Caco-2 (cell line): Measurements from ENCODE around the gene INO80. TPM values are rescaled to one million over a fixed set of nuclear protein-coding genes. Genes with fewer than 3 reads are reported as not detected.

Experiments
- BruUV-seq: library from RNA; stranded (reverse); fragments of 400-500 nt; replicated peaks from 2 replicates; lab custom pipeline; 2021; lab: Mats Ljungman, UMichigan
- CTCF ChIA-PET: fragments of 300-600 bp; sonication (Branson Sonifier 250); formaldehyde crosslinking; loops from one replicate; lab custom pipeline; 2022; ENCODE audit warnings: antibody characterized with exemption; lab: Charles Lee
- POLR2A ChIA-PET: fragments of 300-600 bp; sonication (Branson Sonifier 250); formaldehyde crosslinking; loops from one replicate; lab custom pipeline; 2022; ENCODE audit warnings: antibody characterized with exemption; lab: Charles Lee
- DNase-seq, 2 experiments: peaks; one replicate each; pipeline versions ENCODE4 v3.0.0 to v3.0.0-alpha.2; 2020 to 2022
- H3K27me3 ChIP-seq: replicated peaks from 2 replicates; pipeline ENCODE4 v1.6.0; 2011; ENCODE audit warnings: low read length; ENCODE audit not compliant: control insufficient read depth, insufficient read depth
- H3K36me3 ChIP-seq: 2 replicates; pipeline ENCODE4 v1.5.1; 2011; ENCODE audit warnings: low read length; ENCODE audit not compliant: control insufficient read depth, insufficient read depth
- H3K4me1 ChIP-seq: fragments of 250-450 bp; sonication (Bioruptor Pico); 2 replicates; pipeline ENCODE4 v1.5.1; 2020; ENCODE audit warnings: mild to moderate bottlenecking
- H3K4me3 ChIP-seq: 2 replicates; pipeline ENCODE4 v1.5.1; 2011; ENCODE audit warnings: low read depth, mild to moderate bottlenecking, control low read depth, low read length
- H3K9me3 ChIP-seq: fragments of 250-450 bp; sonication (Bioruptor Pico); 2 replicates; pipeline ENCODE4 v1.5.1; 2020; ENCODE audit warnings: mild to moderate bottlenecking, moderate library complexity
- H3K27ac Mint-ChIP-seq: one replicate; pipeline ENCODE4 v1.8.0; 2022; ENCODE audit warnings: mixed read lengths; ENCODE audit not compliant: unreplicated experiment
- H3K27me3 Mint-ChIP-seq: one replicate; pipeline ENCODE4 v1.8.0; 2022; ENCODE audit warnings: mixed read lengths; ENCODE audit not compliant: insufficient read depth, unreplicated experiment
- H3K36me3 Mint-ChIP-seq: one replicate; pipeline ENCODE4 v1.8.0; 2022; ENCODE audit warnings: mild to moderate bottlenecking, mixed read lengths; ENCODE audit not compliant: insufficient read depth, unreplicated experiment
- H3K4me1 Mint-ChIP-seq: one replicate; pipeline ENCODE4 v1.8.0; 2022; ENCODE audit warnings: low read depth, mixed read lengths; ENCODE audit not compliant: unreplicated experiment
- H3K4me3 Mint-ChIP-seq: one replicate; pipeline ENCODE4 v1.8.0; 2022; ENCODE audit warnings: mild to moderate bottlenecking, moderate library complexity, mixed read lengths; ENCODE audit not compliant: unreplicated experiment
- H3K9me3 Mint-ChIP-seq: one replicate; pipeline ENCODE4 v1.8.0; 2022; ENCODE audit warnings: mixed read lengths; ENCODE audit not compliant: unreplicated experiment
- CTCF ChIP-seq, 2 experiments: fragments of 200-600 bp in 1 of 2; IDR thresholded peaks; 1 replicate in 1 of 2; 2 replicates in 1 of 2; pipeline versions ENCODE4 v1.5.1 to v1.8.0; 2011 to 2022; ENCODE audit warnings: antibody characterized with exemption in 1 of 2, control low read depth in 1 of 2, inconsistent platforms in 1 of 2, low read depth in 1 of 2, low read length in 1 of 2, mild to moderate bottlenecking in 1 of 2, moderate library complexity in 1 of 2; ENCODE audit not compliant: insufficient read depth in 1 of 2, severe bottlenecking in 1 of 2, unreplicated experiment in 1 of 2
- intact Hi-C: fragments of 100-400 bp; cut with micrococcal nuclease; formaldehyde crosslinking; loops from one replicate; pipeline ENCODE4 v1.10.0; 2022; ENCODE audit not compliant: unreplicated experiment
- total RNA-seq: library from RNA; stranded (reverse); gene quantifications from 2 replicates; pipeline ENCODE4 v1.2.3, GENCODE V29; 2022

The INO80 gene
- total RNA-seq, 1 experiment from 2014 or later: 24.4 TPM

- H3K27me3 Mint-ChIP-seq: no peaks in the 10 kb centered on the region
- no peak overlapping the region for H3K4me3 Mint-ChIP-seq
- H3K4me1 ChIP-seq: no peaks in the 10 kb centered on the region
- H3K9me3 Mint-ChIP-seq: no peaks in the 10 kb centered on the region
- no peak overlapping the region for H3K27ac Mint-ChIP-seq
- H3K36me3 ChIP-seq: no peaks in the 10 kb centered on the region; the same call in 1 of the 2 replicates
- no peak for DNase-seq
- intact Hi-C loops: no loop called here
- H3K9me3 ChIP-seq: no peaks in the 10 kb centered on the region
- no peak overlapping the region for H3K4me3 ChIP-seq
- no peaks in the 10 kb centered on the region for H3K27me3 ChIP-seq
- no peaks in the 10 kb centered on the region for H3K4me1 Mint-ChIP-seq
- peaks cover 66% of the 10 kb centered on the region for H3K36me3 Mint-ChIP-seq
- CTCF ChIA-PET: no interaction called here
- no peak for TF ChIP-seq CTCF (IDR thresholded peaks at IDR 0.05; ENCODE audit: insufficient read depth in 1 of 2, low read depth in 1 of 2, low read length in 1 of 2, severe bottlenecking in 1 of 2, unreplicated experiment in 1 of 2)
- no TSS peak for BruUV-seq
- POLR2A ChIA-PET: no interaction called here
These were observed 131.7 kb downstream of the INO80 start for GRCh38 chr15:40984406-40984805.

- Mint-ChIP-seq H3K9me3 (no peaks in the 10 kb centered on the region), H3K4me1 (no peaks in the 10 kb centered on the region), H3K27ac (no peak overlapping the region), H3K27me3 (no peaks in the 10 kb centered on the region), H3K36me3 (peaks cover 69% of the 10 kb centered on the region), H3K4me3 (no peak overlapping the region)
- no TSS peak for BruUV-seq
- no peak for TF ChIP-seq CTCF (IDR thresholded peaks at IDR 0.05; ENCODE audit: insufficient read depth in 1 of 2, low read depth in 1 of 2, low read length in 1 of 2, severe bottlenecking in 1 of 2, unreplicated experiment in 1 of 2)
- H3K9me3 ChIP-seq: no peaks in the 10 kb centered on the region
- H3K4me3 ChIP-seq: no peak overlapping the region
- ChIA-PET CTCF (interaction anchor here (0.6 kb wide), 1 partner anchor 41 kb away, joined by 3 read pairs; no protein-coding TSS in a partner anchor), POLR2A (no interaction called here)
- no peaks in the 10 kb centered on the region for H3K27me3 ChIP-seq
- DNase-seq: no peak
- H3K4me1 ChIP-seq: no peaks in the 10 kb centered on the region
- no peaks in the 10 kb centered on the region; the same call in 1 of the 2 replicates for H3K36me3 ChIP-seq
- intact Hi-C loops: no loop called here
These were observed 133.2 kb downstream of the INO80 start for GRCh38 chr15:40982855-40983254.

GRCh38 chr15:40981186-40981585 lies 134.9 kb downstream of the INO80 start:
- BruUV-seq: no TSS peak
- no peaks in the 10 kb centered on the region; the same call in 1 of the 2 replicates for H3K36me3 ChIP-seq

More at GRCh38 chr15:40981186-40981585, 134.9 kb downstream of the INO80 start:
- no peak for DNase-seq
- ChIA-PET POLR2A (no interaction called here), CTCF (no interaction called here)
- Histone ChIP-seq H3K4me1 (no peaks in the 10 kb centered on the region), H3K27me3 (no peaks in the 10 kb centered on the region), H3K4me3 (no peak overlapping the region), H3K9me3 (no peaks in the 10 kb centered on the region)
- H3K4me1 Mint-ChIP-seq: no peaks in the 10 kb centered on the region
- H3K4me3 Mint-ChIP-seq: no peak overlapping the region
- H3K9me3 Mint-ChIP-seq: no peaks in the 10 kb centered on the region
- H3K27ac Mint-ChIP-seq: no peak overlapping the region
- no peaks in the 10 kb centered on the region for H3K27me3 Mint-ChIP-seq
- H3K36me3 Mint-ChIP-seq: peaks cover 62% of the 10 kb centered on the region
- intact Hi-C loops: no loop called here
- TF ChIP-seq CTCF (IDR thresholded peaks at IDR 0.05; ENCODE audit: insufficient read depth in 1 of 2, low read depth in 1 of 2, low read length in 1 of 2, severe bottlenecking in 1 of 2, unreplicated experiment in 1 of 2): no peak
